OCI-LY1 (cell line): ENCODE data around the gene PNMA6E.

ENCODE experiments used
- H2AFZ ChIP-seq: fragments of 200-600 bp; sonication (generic), shearing (Covaris generic); 2 replicates; pipeline ENCODE4 v1.6.0; 2014; ENCODE audit warnings: antibody characterized with exemption, mild to moderate bottlenecking, low read length
- H3F3A ChIP-seq: fragments of 200-600 bp; sonication (generic), shearing (Covaris generic); 2 replicates; pipeline ENCODE4 v1.6.0; 2014; ENCODE audit warnings: mild to moderate bottlenecking, antibody characterized with exemption, low read length, moderate library complexity; ENCODE audit not compliant: insufficient read depth
- H3K27ac ChIP-seq: fragments of 200-600 bp; sonication (generic); 2 replicates; pipeline ENCODE4 v1.5.1; 2014; ENCODE audit warnings: low read length, mixed run types, mild to moderate bottlenecking, low read depth; ENCODE audit not compliant: poor library complexity, severe bottlenecking
- H3K27me3 ChIP-seq: fragments of 200-600 bp; sonication (generic); 2 replicates; pipeline ENCODE4 v1.6.0; 2014; ENCODE audit warnings: antibody characterized with exemption, mild to moderate bottlenecking, low read length, moderate library complexity; ENCODE audit not compliant: insufficient read depth
- H3K36me3 ChIP-seq: fragments of 200-600 bp; sonication (generic); 2 replicates; pipeline ENCODE4 v1.6.1; 2014; ENCODE audit warnings: mild to moderate bottlenecking, antibody characterized with exemption, low read length, moderate library complexity, mixed read lengths; ENCODE audit not compliant: insufficient read depth
- H3K4me1 ChIP-seq: fragments of 200-600 bp; sonication (generic); 2 replicates; pipeline ENCODE4 v1.5.1; 2014; ENCODE audit warnings: mild to moderate bottlenecking, low read length, moderate library complexity; ENCODE audit not compliant: insufficient read depth, severe bottlenecking
- H3K4me2 ChIP-seq: fragments of 200-600 bp; sonication (generic), shearing (Covaris generic); 2 replicates; pipeline ENCODE4 v1.6.1; 2014; ENCODE audit warnings: low read length
- H3K4me3 ChIP-seq: fragments of 200-600 bp; sonication (generic); 2 replicates; pipeline ENCODE4 v1.5.1; 2014; ENCODE audit warnings: low read length, low read depth, mild to moderate bottlenecking, mixed read lengths; ENCODE audit not compliant: poor library complexity, severe bottlenecking
- H3K79me2 ChIP-seq: fragments of 200-600 bp; shearing (Covaris generic); 2 replicates; pipeline ENCODE4 v1.6.1; 2016; ENCODE audit warnings: mixed run types, low read length, mixed read lengths; ENCODE audit not compliant: insufficient read depth
- H3K9ac ChIP-seq: fragments of 200-600 bp; sonication (generic), shearing (Covaris generic); 2 replicates; pipeline ENCODE4 v1.6.1; 2014; ENCODE audit warnings: mild to moderate bottlenecking, low read length, mixed read lengths
- H3K9me2 ChIP-seq: fragments of 200-600 bp; sonication (generic), shearing (Covaris generic); 2 replicates; pipeline ENCODE4 v1.6.1; 2014; ENCODE audit warnings: low read depth, mild to moderate bottlenecking, low read length, mixed read lengths
- H3K9me3 ChIP-seq: fragments of 200-600 bp; shearing (Covaris generic); 2 replicates; pipeline ENCODE4 v1.6.1; 2014; ENCODE audit warnings: low read length, mixed read lengths
- H4K20me1 ChIP-seq: fragments of 200-600 bp; sonication (generic), shearing (Covaris generic); 2 replicates; pipeline ENCODE4 v1.6.0; 2016; ENCODE audit warnings: mild to moderate bottlenecking, low read length; ENCODE audit not compliant: insufficient read depth
- CTCF ChIP-seq: fragments of 200-600 bp; sonication (generic), shearing (Covaris generic); IDR thresholded peaks from 2 replicates; pipeline ENCODE4 v1.5.1; 2017; ENCODE audit warnings: mild to moderate bottlenecking, antibody characterized with exemption, low read length, moderate library complexity, mixed read lengths
- EZH2 ChIP-seq: fragments of 200-600 bp; sonication (generic), shearing (Covaris generic); IDR thresholded peaks from 2 replicates; pipeline ENCODE4 v1.8.0; 2017; ENCODE audit warnings: borderline replicate concordance, mixed run types, mild to moderate bottlenecking, antibody characterized with exemption, low read length, moderate library complexity, mixed read lengths

Gene PNMA6E

GRCh38 chrX:153388722-153389459 is 12.3 kb downstream of the PNMA6E start:
- Histone ChIP-seq H3K9ac (no peak overlapping the region), H3K36me3 (no peaks in the 10 kb centered on the region), H3K4me2 (no peak overlapping the region), H3K4me1 (no peaks in the 10 kb centered on the region), H2AFZ (no peak overlapping the region), H3K79me2 (no peaks in the 10 kb centered on the region), H3K9me2 (no peaks in the 10 kb centered on the region), H3F3A (no peaks in the 10 kb centered on the region), H3K4me3 (no peak overlapping the region), H4K20me1 (no peaks in the 10 kb centered on the region), H3K9me3 (no peaks in the 10 kb centered on the region), H3K27me3 (no peaks in the 10 kb centered on the region), H3K27ac (no peak overlapping the region)
- TF ChIP-seq EZH2 = no peak
- TF ChIP-seq CTCF = no peak

GRCh38 chrX:153387987-153388721 is 13.0 kb downstream of the PNMA6E start:
- H3K9me3 ChIP-seq = no peaks in the 10 kb centered on the region
- H3K27me3 ChIP-seq = no peaks in the 10 kb centered on the region
- no peaks in the 10 kb centered on the region for H3K9me2 ChIP-seq
- H3K4me1 ChIP-seq = no peaks in the 10 kb centered on the region
- H3F3A ChIP-seq = no peaks in the 10 kb centered on the region
- no peak overlapping the region for H3K27ac ChIP-seq
- no peak overlapping the region for H3K4me2 ChIP-seq
- no peak overlapping the region for H3K4me3 ChIP-seq
- H4K20me1 ChIP-seq = no peaks in the 10 kb centered on the region
- H3K9ac ChIP-seq = no peak overlapping the region
- TF ChIP-seq EZH2 (no peak), CTCF (no peak)
- no peak overlapping the region for H2AFZ ChIP-seq
- H3K36me3 ChIP-seq = no peaks in the 10 kb centered on the region
- H3K79me2 ChIP-seq = no peaks in the 10 kb centered on the region

GRCh38 chrX:153387345-153387744 is 13.8 kb downstream of the PNMA6E start:
- no peaks in the 10 kb centered on the region for H3K79me2 ChIP-seq
- TF ChIP-seq CTCF = no peak
- no peak for TF ChIP-seq EZH2
- H3K27ac ChIP-seq = no peak overlapping the region
- no peaks in the 10 kb centered on the region for H3K4me1 ChIP-seq
- no peak overlapping the region for H2AFZ ChIP-seq
- no peak overlapping the region for H3K4me2 ChIP-seq
- no peaks in the 10 kb centered on the region for H3K27me3 ChIP-seq
- no peak overlapping the region for H3K4me3 ChIP-seq
- H3K9me3 ChIP-seq = no peaks in the 10 kb centered on the region
- H3K9ac ChIP-seq = no peak overlapping the region
- H3K9me2 ChIP-seq = no peaks in the 10 kb centered on the region
- H3F3A ChIP-seq = no peaks in the 10 kb centered on the region
- no peaks in the 10 kb centered on the region for H3K36me3 ChIP-seq
- no peaks in the 10 kb centered on the region for H4K20me1 ChIP-seq
